ENCODE results near the gene CCDC183.
"Not testable (repeated sequence)": the region's sequence is repeated elsewhere in the genome, so short reads cannot be mapped to it uniquely, and the experiment has no call there.

Gene CCDC183

DNA sequence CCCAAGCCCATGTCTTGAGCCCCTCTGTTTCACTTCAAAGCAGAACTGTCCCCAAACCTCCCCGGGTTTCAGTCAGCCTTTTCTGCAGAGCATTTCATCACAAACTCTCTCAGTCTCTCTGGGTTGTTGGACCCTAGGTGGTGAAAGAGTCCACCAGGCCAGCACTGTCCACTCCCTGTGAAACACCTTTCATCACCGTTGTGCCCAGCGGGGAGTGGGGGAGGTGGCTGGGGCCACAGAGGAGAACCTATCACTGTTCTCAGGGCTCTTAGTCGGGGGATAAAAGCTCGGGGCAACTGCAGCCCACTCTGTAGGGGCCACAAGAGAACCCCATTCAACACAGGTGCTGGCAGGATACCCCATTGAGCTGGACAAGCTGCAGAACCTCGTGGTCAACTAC is 6.2 kb downstream of the CCDC183 start:
- peaks cover 13% of the 10 kb centered on the region for H3K4me1 ChIP-seq (ENCODE audit: low read length)
- no peak overlapping the region for H2AFZ ChIP-seq (ENCODE audit: low read length)
- H4K20me1 ChIP-seq (ENCODE audit: insufficient read depth, low read length): no peaks in the 10 kb centered on the region
- H3K36me3 ChIP-seq (replicated peaks; ENCODE audit: insufficient read depth, low read length): no peaks in the 10 kb centered on the region
- peaks cover 10% of the 10 kb centered on the region for H3K79me2 ChIP-seq (ENCODE audit: low read length)
- no peak overlapping the region for H3K27ac ChIP-seq (ENCODE audit: low read length)
- DNase-seq: no peak
- no peaks in the 10 kb centered on the region; the same call in 1 of the 2 replicates for H3K27me3 ChIP-seq (replicated peaks; ENCODE audit: insufficient read depth, low read length)
- TF ChIP-seq EZH2 (optimal IDR thresholded peaks at IDR 0.05; ENCODE audit: low read depth, low read length): no peak
- H3K4me2 ChIP-seq (ENCODE audit: low read depth, low read length): no peak overlapping the region
- no peaks in the 10 kb centered on the region for H3K9me2 ChIP-seq (replicated peaks; ENCODE audit: insufficient read depth, low read length)
- H3K4me3 ChIP-seq (ENCODE audit: low read length): no peak overlapping the region
- no peak overlapping the region for H3K9ac ChIP-seq (ENCODE audit: low read length)
- H3F3A ChIP-seq (ENCODE audit: insufficient read depth, low read length): peaks cover 13% of the 10 kb centered on the region
- H3K9me3 ChIP-seq (replicated peaks; ENCODE audit: insufficient read depth, low read length): no peaks in the 10 kb centered on the region

DNA sequence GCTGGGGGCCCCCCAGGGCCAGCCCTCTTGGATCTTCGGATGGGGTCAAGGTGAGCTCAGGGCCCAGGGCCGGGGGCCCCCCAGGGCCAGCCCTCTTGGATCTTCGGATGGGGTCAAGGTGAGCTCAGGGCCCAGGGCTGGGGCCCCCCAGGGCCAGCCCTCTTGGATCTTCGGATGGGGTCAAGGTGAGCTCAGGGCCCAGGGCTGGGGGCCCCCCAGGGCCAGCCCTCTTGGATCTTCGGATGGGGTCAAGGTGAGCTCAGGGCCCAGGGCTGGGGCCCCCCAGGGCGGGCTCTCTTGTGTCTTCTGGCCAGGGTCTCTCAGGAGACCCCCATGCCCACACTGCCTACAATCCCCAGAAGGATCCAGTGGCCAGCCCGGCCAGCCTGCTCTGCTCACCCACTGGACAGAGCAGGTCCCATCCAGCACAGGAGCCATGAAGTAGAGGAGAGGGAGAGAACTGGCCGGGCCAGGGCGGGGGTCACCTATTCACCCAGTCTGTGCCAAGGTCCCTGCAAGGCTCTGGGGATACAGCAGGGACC is 6.9 kb downstream of the CCDC183 start:
- not testable (repeated sequence) for H3K4me3 ChIP-seq (ENCODE audit: low read length); H3K4me2 ChIP-seq (ENCODE audit: low read depth, low read length); DNase-seq; H3K27me3 ChIP-seq (replicated peaks; ENCODE audit: insufficient read depth, low read length); H3K9me2 ChIP-seq (replicated peaks; ENCODE audit: insufficient read depth, low read length); H3K36me3 ChIP-seq (replicated peaks; ENCODE audit: insufficient read depth, low read length); H2AFZ ChIP-seq (ENCODE audit: low read length); H3K9ac ChIP-seq (ENCODE audit: low read length); H4K20me1 ChIP-seq (ENCODE audit: insufficient read depth, low read length); H3K9me3 ChIP-seq (replicated peaks; ENCODE audit: insufficient read depth, low read length); H3K27ac ChIP-seq (ENCODE audit: low read length)
- peaks cover 16% of the 10 kb centered on the region for H3F3A ChIP-seq (ENCODE audit: insufficient read depth, low read length)
- peaks cover 13% of the 10 kb centered on the region for H3K4me1 ChIP-seq (ENCODE audit: low read length)
- peaks cover 13% of the 10 kb centered on the region for H3K79me2 ChIP-seq (ENCODE audit: low read length)

DNA sequence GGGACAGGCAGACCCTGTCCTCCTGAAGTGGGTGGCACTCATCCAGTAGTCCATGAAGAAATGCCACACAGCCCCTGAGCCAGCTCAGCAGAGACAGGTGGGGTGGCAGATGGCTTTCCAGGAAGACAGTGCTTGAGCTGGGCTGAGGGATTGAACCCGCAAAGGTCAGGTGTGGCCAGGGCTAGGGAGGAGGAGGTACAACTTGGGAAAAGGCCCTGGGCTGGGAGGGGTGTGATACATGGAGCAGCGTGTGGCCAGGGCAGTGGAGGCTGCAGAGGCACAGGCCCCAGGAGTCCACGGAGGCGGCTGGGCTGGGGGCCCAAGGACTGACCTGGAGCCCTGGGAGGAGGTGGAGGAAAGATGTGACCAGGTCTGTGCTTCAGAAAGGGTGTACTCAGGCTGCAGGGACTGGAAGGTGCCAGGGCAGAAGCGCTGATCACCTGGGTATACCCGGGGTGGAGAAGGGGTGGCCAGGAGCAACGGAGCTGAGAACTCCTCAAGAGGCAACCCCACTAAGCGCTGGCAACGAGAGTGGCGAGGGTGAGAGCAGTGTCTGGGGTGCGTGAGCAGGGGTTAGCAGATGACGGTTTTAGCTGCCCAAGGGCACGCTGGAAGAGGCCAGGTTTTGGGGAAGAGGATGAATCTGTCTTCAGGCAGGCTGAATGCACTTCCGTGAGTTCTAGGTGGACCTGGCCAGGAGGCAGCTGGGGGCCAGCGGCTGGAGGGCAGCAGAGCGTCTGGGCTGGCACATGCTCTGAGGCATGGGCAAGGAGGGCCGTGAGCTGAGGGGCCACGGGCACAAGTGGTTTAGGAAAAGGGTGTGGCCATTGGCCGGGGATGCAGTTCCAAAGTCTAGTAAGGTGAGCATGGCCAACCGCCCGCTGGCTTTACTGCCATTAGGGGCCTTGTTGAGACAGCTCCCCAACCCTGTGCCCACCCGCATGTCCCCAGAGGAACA is 7.7 kb downstream of the CCDC183 start:
- Histone ChIP-seq H3K9me3 (replicated peaks; ENCODE audit: insufficient read depth, low read length) (no peaks in the 10 kb centered on the region), H3K9ac (ENCODE audit: low read length) (no peak overlapping the region), H3K4me2 (ENCODE audit: low read depth, low read length) (no peak overlapping the region), H2AFZ (ENCODE audit: low read length) (no peak overlapping the region), H3K79me2 (ENCODE audit: low read length) (peaks cover 20% of the 10 kb centered on the region), H4K20me1 (ENCODE audit: insufficient read depth, low read length) (no peaks in the 10 kb centered on the region), H3K27ac (ENCODE audit: low read length) (no peak overlapping the region), H3F3A (ENCODE audit: insufficient read depth, low read length) (peaks cover 16% of the 10 kb centered on the region), H3K27me3 (replicated peaks; ENCODE audit: insufficient read depth, low read length) (no peaks in the 10 kb centered on the region; the same call in 1 of the 2 replicates), H3K36me3 (replicated peaks; ENCODE audit: insufficient read depth, low read length) (no peaks in the 10 kb centered on the region), H3K9me2 (replicated peaks; ENCODE audit: insufficient read depth, low read length) (no peaks in the 10 kb centered on the region), H3K4me1 (ENCODE audit: low read length) (peaks cover 13% of the 10 kb centered on the region), H3K4me3 (ENCODE audit: low read length) (no peak overlapping the region)
- TF ChIP-seq EZH2phosphoT487 (IDR thresholded peaks at IDR 0.05; ENCODE audit: low read length) (no peak), EZH2 (optimal IDR thresholded peaks at IDR 0.05; ENCODE audit: low read depth, low read length) (no peak)
- TF ChIP-seq, protein P1, sequence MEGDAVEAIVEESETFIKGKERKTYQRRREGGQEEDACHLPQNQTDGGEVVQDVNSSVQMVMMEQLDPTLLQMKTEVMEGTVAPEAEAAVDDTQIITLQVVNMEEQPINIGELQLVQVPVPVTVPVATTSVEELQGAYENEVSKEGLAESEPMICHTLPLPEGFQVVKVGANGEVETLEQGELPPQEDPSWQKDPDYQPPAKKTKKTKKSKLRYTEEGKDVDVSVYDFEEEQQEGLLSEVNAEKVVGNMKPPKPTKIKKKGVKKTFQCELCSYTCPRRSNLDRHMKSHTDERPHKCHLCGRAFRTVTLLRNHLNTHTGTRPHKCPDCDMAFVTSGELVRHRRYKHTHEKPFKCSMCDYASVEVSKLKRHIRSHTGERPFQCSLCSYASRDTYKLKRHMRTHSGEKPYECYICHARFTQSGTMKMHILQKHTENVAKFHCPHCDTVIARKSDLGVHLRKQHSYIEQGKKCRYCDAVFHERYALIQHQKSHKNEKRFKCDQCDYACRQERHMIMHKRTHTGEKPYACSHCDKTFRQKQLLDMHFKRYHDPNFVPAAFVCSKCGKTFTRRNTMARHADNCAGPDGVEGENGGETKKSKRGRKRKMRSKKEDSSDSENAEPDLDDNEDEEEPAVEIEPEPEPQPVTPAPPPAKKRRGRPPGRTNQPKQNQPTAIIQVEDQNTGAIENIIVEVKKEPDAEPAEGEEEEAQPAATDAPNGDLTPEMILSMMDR (IDR thresholded peaks at IDR 0.05; ENCODE audit: low read length): no peak
- no peak for DNase-seq

DNA sequence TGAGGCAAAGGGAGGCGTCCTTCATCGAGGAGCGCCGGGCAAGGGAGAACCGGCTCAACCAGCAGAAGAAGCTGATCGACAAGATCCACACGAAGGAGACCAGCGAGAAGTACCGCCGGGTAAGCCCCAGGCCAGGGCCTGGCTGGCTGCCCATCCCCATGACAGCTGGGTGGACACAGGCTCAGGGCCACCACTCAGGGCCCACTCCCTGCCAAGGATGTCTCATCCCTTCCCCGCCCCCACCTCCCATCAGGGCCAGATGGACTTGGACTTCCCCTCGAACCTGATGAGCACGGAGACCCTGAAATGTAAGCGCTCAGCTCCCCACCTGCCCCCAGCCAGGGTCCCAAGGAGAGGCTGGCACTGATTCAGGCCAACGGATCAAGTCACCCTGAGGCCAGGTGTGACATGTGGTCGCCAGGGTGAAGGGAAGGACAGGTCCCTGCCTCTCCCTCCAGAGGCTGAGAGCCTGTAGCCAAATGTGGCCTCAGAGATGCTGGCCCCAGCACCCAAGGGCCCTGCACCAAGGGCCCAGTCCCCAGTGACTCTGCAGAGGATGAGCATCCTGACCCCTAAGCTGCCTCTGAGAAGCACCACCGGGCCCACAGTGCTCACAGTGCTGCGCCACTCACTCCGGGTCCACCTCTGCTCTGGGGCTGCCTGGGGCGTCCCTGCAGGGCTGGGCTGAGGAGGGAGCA is 8.5 kb downstream of the CCDC183 start:
- Histone ChIP-seq H3K9me3 (replicated peaks; ENCODE audit: insufficient read depth, low read length) (no peaks in the 10 kb centered on the region), H3K4me2 (ENCODE audit: low read depth, low read length) (no peak overlapping the region), H3K9me2 (replicated peaks; ENCODE audit: insufficient read depth, low read length) (no peaks in the 10 kb centered on the region), H3K4me1 (ENCODE audit: low read length) (peaks cover 17% of the 10 kb centered on the region), H3K9ac (ENCODE audit: low read length) (no peak overlapping the region), H3K27ac (ENCODE audit: low read length) (no peak overlapping the region), H3K4me3 (ENCODE audit: low read length) (no peak overlapping the region), H3K36me3 (replicated peaks; ENCODE audit: insufficient read depth, low read length) (no peaks in the 10 kb centered on the region), H2AFZ (ENCODE audit: low read length) (no peak overlapping the region), H3K79me2 (ENCODE audit: low read length) (peaks cover 28% of the 10 kb centered on the region), H3F3A (ENCODE audit: insufficient read depth, low read length) (peaks cover 16% of the 10 kb centered on the region), H4K20me1 (ENCODE audit: insufficient read depth, low read length) (no peaks in the 10 kb centered on the region), H3K27me3 (replicated peaks; ENCODE audit: insufficient read depth, low read length) (no peaks in the 10 kb centered on the region)
- TF ChIP-seq, protein P1 (IDR thresholded peaks at IDR 0.05; ENCODE audit: low read length): no peak
- TF ChIP-seq EZH2phosphoT487 (IDR thresholded peaks at IDR 0.05; ENCODE audit: low read length) (no peak), EZH2 (optimal IDR thresholded peaks at IDR 0.05; ENCODE audit: low read depth, low read length) (no peak)
- DNase-seq: no peak
